ENCODE results near the gene TRIM31. TPM values are rescaled to one million over a fixed set of nuclear protein-coding genes. Genes with fewer than 3 reads are reported as not detected.
"Not testable (repeated sequence)": the region's sequence is repeated elsewhere in the genome, so short reads cannot be mapped to it uniquely, and the experiment has no call there.

TRIM31 gene
- total RNA-seq, 1 experiment from 2014 or later = not detected

DNA sequence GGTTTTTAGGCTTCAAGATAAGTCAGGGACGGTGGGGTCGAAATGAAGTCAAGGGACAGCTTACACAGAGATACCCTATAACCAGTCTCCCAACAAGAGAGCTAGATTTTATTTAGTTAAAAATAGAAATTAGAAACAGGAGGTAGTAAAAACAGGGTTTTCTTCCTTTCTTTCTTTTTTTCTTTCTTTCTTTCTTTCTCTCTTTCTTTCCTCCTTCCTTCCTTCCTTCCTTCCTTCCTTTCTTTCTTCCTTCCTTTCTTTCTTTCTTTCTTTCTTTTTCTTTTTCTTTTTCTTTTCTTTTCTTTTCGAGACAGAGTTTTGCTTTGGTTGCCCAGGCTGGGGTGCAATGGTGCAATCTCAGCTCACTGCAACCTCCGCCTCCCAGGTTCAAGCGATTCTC is 5.8 kb upstream of the TRIM31 start:
- DNase-seq (ENCODE audit: low read depth) = not testable (repeated sequence)

DNA sequence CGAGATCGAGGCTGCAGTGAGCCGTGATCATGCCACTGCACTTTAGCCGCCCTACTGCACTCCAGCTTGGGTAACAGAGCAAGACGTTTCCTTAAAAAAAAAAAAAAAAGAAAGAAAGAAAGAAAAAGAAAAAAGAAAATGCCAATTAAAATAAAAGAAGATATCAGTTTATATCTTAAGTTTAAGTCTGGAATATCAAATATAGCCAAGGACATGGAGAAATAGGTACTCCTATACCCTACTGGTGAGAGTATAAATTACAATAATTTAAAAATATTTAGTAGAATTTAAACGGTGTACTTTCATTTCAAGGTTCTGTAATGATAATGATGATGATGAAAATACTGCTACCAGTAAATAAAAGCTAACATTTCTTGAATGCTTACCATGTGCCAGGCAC is 3.8 kb upstream of the TRIM31 start:
- no peak for DNase-seq (ENCODE audit: low read depth)

DNA sequence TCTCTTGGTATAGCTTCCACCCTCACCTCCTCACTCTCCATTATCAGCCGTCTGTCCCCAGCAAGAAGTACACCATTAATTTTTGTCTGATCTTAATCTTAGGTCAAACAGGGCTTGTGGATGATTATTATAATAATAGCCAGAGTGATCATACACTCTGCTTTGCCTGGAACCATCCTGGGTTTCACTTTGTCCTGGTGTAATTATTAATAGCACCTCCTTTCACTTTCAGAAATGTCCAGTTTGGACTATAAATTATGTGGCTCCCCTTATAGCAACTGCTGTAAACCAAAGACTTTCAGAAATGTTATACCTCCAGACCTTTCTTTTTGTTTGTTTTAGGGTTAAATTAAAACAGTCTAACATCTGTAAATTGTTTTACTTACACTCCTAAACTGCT is 951 bp upstream of the TRIM31 start:
- DNase-seq (ENCODE audit: low read depth) = no peak

- no peak for DNase-seq (ENCODE audit: low read depth)
These were observed 392 bp downstream of the TRIM31 start for GRCh38 chr6:30112402-30112994.

GRCh38 chr6:30111266-30111856 is 1.5 kb downstream of the TRIM31 start:
- no peak for DNase-seq (ENCODE audit: low read depth)

DNA sequence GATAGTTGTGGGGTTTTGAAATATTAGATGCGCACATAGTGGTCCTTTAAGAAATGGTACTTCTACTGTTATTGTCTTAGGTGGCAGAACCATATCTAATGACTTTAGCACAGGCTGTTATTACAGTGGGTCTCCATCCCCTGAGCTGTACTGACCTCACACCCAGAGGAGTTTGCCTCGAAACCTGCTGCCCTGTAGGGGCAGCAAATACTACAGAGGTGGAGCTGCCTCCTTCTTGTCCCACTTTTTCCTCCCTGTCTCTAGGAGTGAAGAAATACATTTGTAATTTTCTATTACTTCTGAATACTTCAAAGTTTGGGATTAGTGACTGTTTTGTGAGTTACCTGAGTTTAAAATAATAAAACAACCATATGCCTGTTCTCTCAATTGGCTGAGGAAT is 8.2 kb downstream of the TRIM31 start:
- no peak for DNase-seq (ENCODE audit: low read depth)

DNA sequence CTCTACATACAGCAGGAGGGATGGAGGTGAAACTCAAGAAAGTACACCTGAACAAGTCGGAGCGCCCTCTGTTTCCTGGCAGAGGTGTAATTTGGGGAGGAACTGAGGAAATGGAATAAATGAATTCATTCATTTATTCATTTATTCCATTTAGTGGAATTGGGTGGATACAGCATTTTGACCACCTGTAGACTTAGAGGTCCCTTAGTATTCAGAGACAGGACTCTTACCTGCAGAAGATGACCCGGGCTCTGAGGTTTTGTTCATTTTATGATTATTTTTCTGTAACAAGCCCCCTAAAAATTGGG is 9.1 kb downstream of the TRIM31 start:
- DNase-seq (ENCODE audit: low read depth) = no peak

GRCh38 chr6:30102970-30103871 is 9.7 kb downstream of the TRIM31 start:
- peak; percentile 88 for DNase-seq (ENCODE audit: low read depth)

GRCh38 chr6:30102414-30102969 is 10.4 kb downstream of the TRIM31 start:
- peak; percentile 75 for DNase-seq (ENCODE audit: low read depth)

GRCh38 chr6:30101444-30102413 is 11.2 kb downstream of the TRIM31 start:
- peak; percentile 83 for DNase-seq (ENCODE audit: low read depth)

DNA sequence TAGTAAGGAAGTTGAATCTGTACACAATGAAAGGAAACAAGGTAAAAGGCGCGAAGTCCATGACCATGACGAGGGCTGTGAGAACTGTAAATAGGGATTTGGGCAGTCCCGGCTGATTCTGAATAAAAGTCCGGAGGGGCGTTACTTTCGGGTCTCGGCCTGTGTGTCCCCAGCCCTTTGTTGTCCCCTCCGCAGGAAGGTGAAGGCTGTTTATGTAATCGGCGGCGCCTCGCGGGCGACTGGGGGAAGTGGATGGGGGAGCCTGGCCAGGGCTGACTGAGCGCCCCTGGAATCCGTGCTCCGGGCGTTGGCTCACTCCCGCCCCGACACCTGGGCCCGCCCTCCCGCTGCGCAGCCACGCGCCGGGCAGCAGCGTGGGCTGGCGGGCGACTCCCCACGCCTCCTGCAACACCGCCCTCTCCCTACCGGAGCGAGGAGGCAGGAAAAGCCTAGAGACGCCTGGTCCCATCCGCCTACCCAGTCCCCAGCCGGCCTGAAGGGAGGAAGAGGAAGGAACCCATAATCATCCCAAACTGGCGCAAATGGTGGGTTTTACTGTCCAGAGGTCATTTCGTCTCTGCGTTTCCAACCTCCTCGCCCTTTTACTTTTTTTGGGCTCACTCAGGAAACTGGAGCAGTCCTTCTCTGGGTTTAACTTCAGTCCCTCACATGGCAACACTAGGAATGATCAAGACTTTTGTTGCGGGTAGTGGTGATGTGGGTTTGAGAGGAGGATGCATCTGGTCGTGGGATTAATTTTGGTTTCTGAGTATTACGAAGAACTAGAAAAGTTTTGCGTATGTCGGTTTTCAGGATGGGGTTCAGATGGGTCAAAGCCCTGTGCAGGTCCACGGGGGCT is 12.1 kb downstream of the TRIM31 start:
- DNase-seq (ENCODE audit: low read depth) = no peak

DNA sequence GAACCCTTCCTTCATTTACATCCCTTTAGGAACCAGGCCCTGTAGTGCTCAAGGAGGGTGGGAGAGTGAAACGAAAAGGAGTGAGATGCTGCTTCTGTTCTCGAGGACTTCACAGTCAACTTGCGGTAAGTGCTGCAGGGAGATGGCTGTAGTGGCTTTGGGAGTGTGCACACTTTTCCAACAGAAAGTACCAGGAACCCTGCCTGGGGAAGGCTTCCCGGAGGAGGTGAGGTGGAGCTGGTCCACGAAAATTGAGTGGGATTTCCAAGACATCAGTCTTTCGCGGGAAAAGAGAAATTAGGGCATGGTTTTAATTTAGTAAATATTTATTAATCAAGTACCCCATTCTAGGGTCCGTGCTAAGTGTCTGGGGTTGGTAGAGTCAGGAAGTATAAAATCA is 12.7 kb downstream of the TRIM31 start:
- DNase-seq (ENCODE audit: low read depth) = no peak

DNA sequence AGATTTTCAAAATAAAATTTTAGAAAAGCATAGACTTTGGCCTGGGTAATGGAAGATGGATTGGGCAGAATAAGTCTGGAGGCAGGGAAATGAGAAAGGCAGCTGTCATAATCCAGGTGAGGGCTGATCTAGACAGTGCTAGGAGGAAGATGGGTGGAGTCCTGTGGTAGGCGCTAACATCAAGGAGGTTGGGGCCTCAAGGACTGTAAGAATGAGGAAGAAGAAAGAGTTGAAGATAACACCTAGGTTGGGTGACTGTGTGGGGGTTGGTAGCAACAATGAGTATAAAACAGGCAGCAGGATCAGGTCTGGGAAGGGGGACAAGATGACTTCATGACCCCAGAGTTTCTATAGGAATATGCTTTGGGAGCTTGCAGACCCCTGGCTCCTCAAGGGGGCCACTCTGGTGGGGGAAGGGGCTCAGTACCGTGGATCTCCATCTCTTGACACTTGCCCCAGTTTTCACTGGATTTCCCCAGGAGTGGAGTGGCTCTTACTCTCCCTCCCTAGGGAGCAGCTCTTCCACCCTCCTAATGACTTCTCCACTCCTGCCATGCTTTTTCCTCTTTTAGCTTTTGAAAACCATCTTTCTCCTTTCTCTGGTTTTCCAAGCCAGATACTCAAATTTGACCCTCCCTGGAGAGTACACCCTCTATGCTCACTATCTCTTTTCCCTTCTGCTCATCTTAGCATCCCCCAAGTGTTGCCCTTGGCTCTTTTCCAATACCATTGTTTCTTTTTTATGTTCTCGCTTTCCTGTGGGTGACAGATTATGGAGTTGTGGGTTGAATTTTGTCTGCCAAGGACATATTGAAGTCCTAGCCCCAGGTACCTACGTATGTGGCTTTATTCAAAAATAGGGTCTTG is 14.8 kb downstream of the TRIM31 start:
- no peak for DNase-seq (ENCODE audit: low read depth)

GRCh38 chr6:30096829-30097228 is 16.1 kb downstream of the TRIM31 start:
- DNase-seq (ENCODE audit: low read depth) = no peak

DNA sequence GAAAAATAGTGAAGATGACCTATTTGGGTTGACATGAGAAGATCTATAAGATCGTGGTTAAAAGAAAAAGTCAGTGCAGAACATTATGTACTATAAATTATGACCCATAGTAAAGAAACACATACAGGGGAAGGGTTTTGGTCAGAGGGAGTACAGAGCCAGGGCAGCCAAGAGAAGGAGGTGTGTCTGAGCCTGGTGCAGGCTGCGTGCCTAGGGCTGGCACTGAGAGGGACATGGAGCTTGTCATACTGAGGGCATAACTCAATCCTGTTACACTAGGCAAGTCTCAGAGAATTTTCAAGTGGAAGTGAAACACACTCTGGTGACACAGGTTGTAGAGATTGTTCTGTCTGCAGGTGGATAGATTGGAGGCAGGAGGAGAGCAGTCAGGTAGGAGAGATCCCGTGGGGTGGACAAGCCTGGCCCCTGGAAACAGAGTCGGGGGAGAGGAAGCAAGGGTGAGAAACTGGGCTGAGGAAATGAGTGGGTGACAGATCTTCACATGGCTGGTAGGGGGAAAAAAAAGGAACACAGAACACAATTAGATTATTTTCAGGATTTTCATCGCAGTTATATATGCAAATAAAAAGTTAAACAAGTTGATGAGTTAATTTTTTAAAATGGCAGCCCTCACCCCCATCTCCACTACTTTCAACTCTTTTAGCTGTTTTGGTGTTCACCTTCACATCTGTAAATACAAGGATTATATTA is 18.8 kb downstream of the TRIM31 start:
- DNase-seq (ENCODE audit: low read depth) = no peak

DNA sequence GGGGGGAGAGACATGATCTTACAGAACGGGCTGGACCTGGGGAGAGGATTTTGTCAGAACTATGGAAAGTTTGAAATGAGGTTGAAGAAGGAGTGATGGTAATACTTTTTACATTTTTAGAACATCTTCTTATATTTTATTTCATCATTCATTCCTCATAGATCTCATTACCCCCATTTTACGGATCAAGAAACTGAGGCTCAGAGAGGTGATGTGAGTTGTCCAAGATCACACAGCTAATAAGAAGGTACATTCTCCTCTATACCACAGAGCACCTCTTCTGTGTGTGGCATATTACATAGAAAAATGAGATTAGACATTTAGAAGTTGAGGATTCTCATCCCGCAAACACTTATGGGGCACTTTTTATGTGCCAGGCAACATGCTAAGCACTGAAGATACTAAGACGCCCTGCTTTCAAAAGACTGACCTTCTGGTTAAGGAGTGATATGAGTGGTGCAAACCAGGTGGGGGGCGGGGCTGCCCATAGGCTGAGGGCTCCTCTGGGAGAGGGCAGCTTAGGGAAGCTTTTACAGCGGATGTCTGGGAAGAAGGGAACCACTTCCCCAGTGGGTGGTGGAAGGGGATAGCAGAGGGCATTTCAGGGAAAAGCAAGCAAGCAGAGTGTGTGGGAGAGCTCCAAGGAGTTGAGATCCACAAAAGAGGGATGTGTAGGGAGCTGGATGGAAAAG is 19.9 kb downstream of the TRIM31 start:
- no peak for DNase-seq (ENCODE audit: low read depth)

- peak; percentile 77 for DNase-seq (ENCODE audit: low read depth)
These were observed 21.1 kb downstream of the TRIM31 start for GRCh38 chr6:30091577-30092381.

Measured in LHCN-M2 (cell line).